ENCODE data around the gene BORCS6. TPM values are rescaled to one million over a fixed set of nuclear protein-coding genes. Genes with fewer than 3 reads are reported as not detected.
A peak's percentile ranks its signal among the peaks of the same experiment; 100 is the strongest.

BORCS6 gene
- total and polyA plus RNA-seq, 9 of the 15 experiments (the other 6 are each of a cell fraction or from before 2014, with no cell fraction given) = 0.01 to 7.4 (median 2.3) TPM

- TF ChIP-seq AFF1 (IDR thresholded peaks at IDR 0.05; ENCODE audit: low read depth in 1 of 2, partially characterized antibody in 2 of 2) = peak; percentile 34 to 45
- TF ChIP-seq, protein P1, sequence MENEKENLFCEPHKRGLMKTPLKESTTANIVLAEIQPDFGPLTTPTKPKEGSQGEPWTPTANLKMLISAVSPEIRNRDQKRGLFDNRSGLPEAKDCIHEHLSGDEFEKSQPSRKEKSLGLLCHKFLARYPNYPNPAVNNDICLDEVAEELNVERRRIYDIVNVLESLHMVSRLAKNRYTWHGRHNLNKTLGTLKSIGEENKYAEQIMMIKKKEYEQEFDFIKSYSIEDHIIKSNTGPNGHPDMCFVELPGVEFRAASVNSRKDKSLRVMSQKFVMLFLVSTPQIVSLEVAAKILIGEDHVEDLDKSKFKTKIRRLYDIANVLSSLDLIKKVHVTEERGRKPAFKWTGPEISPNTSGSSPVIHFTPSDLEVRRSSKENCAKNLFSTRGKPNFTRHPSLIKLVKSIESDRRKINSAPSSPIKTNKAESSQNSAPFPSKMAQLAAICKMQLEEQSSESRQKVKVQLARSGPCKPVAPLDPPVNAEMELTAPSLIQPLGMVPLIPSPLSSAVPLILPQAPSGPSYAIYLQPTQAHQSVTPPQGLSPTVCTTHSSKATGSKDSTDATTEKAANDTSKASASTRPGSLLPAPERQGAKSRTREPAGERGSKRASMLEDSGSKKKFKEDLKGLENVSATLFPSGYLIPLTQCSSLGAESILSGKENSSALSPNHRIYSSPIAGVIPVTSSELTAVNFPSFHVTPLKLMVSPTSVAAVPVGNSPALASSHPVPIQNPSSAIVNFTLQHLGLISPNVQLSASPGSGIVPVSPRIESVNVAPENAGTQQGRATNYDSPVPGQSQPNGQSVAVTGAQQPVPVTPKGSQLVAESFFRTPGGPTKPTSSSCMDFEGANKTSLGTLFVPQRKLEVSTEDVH (IDR thresholded peaks at IDR 0.05; ENCODE audit: low read depth, partially characterized antibody) = no peak
- peak; percentile 43; the same call in 1 of the 2 replicates for TF ChIP-seq CEBPG (CRISPR knock-in tag; IDR thresholded peaks at IDR 0.05)
- no peak for TF ChIP-seq CEBPG (tag; conservative IDR thresholded peaks at IDR 0.05 in 1 of 2, IDR thresholded peaks at IDR 0.05 in 1 of 2)
- TF ChIP-seq FOXK2 (conservative IDR thresholded peaks at IDR 0.05 in 1 of 2, IDR thresholded peaks at IDR 0.05 in 1 of 2; ENCODE audit: low read depth in 2 of 2) = peak; percentile 46 to 83; a peak in 3 of 4 replicates
- no peak for TF ChIP-seq LCOR (CRISPR knock-in tag; IDR thresholded peaks at IDR 0.05)
- peak; percentile 86 for TF ChIP-seq POLR3A (IDR thresholded peaks at IDR 0.05; ENCODE audit: borderline replicate concordance, extremely low read depth, insufficient read depth, insufficient read length)
- peak; percentile 62; the same call in 1 of the 2 replicates for TF ChIP-seq RFX5 (IDR thresholded peaks at IDR 0.05; ENCODE audit: low read depth, low read length)
- no peak for TF ChIP-seq BCL6 (CRISPR knock-in tag; IDR thresholded peaks at IDR 0.05)
- no peak for TF ChIP-seq HNRNPK (IDR thresholded peaks at IDR 0.05; ENCODE audit: low read depth, low read length, poor library complexity, severe bottlenecking)
- TF ChIP-seq ZNF197 (CRISPR knock-in tag; IDR thresholded peaks at IDR 0.05; ENCODE audit: low read depth) = 0 out of 2 replicates have a peak, but pooled peaks have one; percentile 34
- TF ChIP-seq, protein P2, sequence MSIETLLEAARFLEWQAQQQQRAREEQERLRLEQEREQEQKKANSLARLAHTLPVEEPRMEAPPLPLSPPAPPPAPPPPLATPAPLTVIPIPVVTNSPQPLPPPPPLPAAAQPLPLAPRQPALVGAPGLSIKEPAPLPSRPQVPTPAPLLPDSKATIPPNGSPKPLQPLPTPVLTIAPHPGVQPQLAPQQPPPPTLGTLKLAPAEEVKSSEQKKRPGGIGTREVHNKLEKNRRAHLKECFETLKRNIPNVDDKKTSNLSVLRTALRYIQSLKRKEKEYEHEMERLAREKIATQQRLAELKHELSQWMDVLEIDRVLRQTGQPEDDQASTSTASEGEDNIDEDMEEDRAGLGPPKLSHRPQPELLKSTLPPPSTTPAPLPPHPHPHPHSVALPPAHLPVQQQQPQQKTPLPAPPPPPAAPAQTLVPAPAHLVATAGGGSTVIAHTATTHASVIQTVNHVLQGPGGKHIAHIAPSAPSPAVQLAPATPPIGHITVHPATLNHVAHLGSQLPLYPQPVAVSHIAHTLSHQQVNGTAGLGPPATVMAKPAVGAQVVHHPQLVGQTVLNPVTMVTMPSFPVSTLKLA (conservative IDR thresholded peaks at IDR 0.05) = peak; percentile 13 to 19; a peak in 1 of 4 replicates
- no peak for TF ChIP-seq POLR2AphosphoS2 (IDR thresholded peaks at IDR 0.05; ENCODE audit: low read length)
Observed at GRCh38 chr17:8186787-8187516, 3.0 kb downstream of the BORCS6 start (continued).
